PC-3 (cell line): ENCODE measurements around the gene UMODL1. TPM values are rescaled to one million over a fixed set of nuclear protein-coding genes. Genes with fewer than 3 reads are reported as not detected.

ENCODE experiments used
- ATAC-seq: fragments of 200-7000 bp; cut with Tn5 transposase; 2 replicates; pipeline ENCODE4 v1.9.1; 2020; ENCODE audit warnings: mild to moderate bottlenecking, moderate library complexity
- BruUV-seq: library from RNA; stranded (reverse); fragments of 400-500 nt; replicated peaks from 2 replicates; lab custom pipeline; 2021; lab: Mats Ljungman, UMichigan
- CTCF ChIA-PET: fragments of 300-600 bp; sonication (Branson Sonifier 250); formaldehyde crosslinking; loops from one replicate; lab custom pipeline; 2022; ENCODE audit warnings: antibody characterized with exemption; lab: Charles Lee
- POLR2A ChIA-PET: fragments of 300-600 bp; sonication (Branson Sonifier 250); formaldehyde crosslinking; loops from one replicate; lab custom pipeline; 2022; ENCODE audit warnings: antibody characterized with exemption; ENCODE audit not compliant: unreplicated experiment; lab: Charles Lee
- DNase-seq: peaks from one replicate; pipeline ENCODE4 v3.0.0-alpha.2; 2015
- H2AFZ ChIP-seq: fragments of 300-600 bp; sonication (generic); 2 replicates; pipeline ENCODE4 v1.6.0; 2016; ENCODE audit warnings: antibody characterized with exemption, low read length
- H3F3A ChIP-seq: fragments of 300-600 bp; sonication (generic); one replicate; pipeline ENCODE4 v1.6.0; 2017; ENCODE audit warnings: antibody characterized with exemption, low read length, control low read depth, mild to moderate bottlenecking; ENCODE audit not compliant: unreplicated experiment
- H3K27ac ChIP-seq: fragments of 300-600 bp; sonication (generic); 2 replicates; pipeline ENCODE4 v1.5.1; 2016; ENCODE audit warnings: mild to moderate bottlenecking, low read length
- H3K27me3 ChIP-seq: fragments of 300-600 bp; sonication (generic); 2 replicates; pipeline ENCODE4 v1.6.1; 2016; ENCODE audit warnings: low read length, mixed read lengths
- H3K36me3 ChIP-seq: fragments of 300-600 bp; sonication (generic); 2 replicates; pipeline ENCODE4 v1.6.1; 2016; ENCODE audit warnings: low read depth, mixed run types, low read length, mixed read lengths
- H3K4me1 ChIP-seq: fragments of 300-600 bp; sonication (generic); 2 replicates; pipeline ENCODE4 v1.5.1; 2016; ENCODE audit warnings: low read length; ENCODE audit not compliant: insufficient read depth
- H3K4me2 ChIP-seq: fragments of 300-600 bp; sonication (generic); 2 replicates; pipeline ENCODE4 v1.6.0; 2016; ENCODE audit warnings: low read length
- H3K4me3 ChIP-seq: fragments of 300-600 bp; sonication (generic); 2 replicates; pipeline ENCODE4 v1.5.1; 2016; ENCODE audit warnings: mild to moderate bottlenecking, low read length, mixed read lengths
- H3K79me2 ChIP-seq: fragments of 300-600 bp; sonication (generic); 2 replicates; pipeline ENCODE4 v1.6.1; 2017; ENCODE audit warnings: low read length, mixed read lengths
- H3K9ac ChIP-seq: fragments of 300-600 bp; sonication (generic); 2 replicates; pipeline ENCODE4 v1.6.0; 2016; ENCODE audit warnings: mild to moderate bottlenecking, low read length
- H3K9me2 ChIP-seq: fragments of 300-600 bp; sonication (generic); replicated peaks from 2 replicates; pipeline ENCODE4 v1.6.1; 2016; ENCODE audit warnings: mixed run types, low read length, mixed read lengths
- H3K9me3 ChIP-seq: fragments of 300-600 bp; sonication (generic); 2 replicates; pipeline ENCODE4 v1.6.1; 2016; ENCODE audit warnings: low read length, mixed read lengths
- H4K20me1 ChIP-seq: fragments of 300-600 bp; sonication (generic); 2 replicates; pipeline ENCODE4 v1.6.1; 2016; ENCODE audit warnings: low read length, mixed read lengths
- EZH2 ChIP-seq: fragments of 300-600 bp; sonication (generic); IDR thresholded peaks from one replicate; pipeline ENCODE4 v1.6.1; 2017; ENCODE audit warnings: antibody characterized with exemption, mild to moderate bottlenecking, low read length; ENCODE audit not compliant: unreplicated experiment
- EZH2phosphoT487 ChIP-seq: fragments of 300-600 bp; sonication (generic); IDR thresholded peaks from 2 replicates; pipeline ENCODE4 v1.6.1; 2018; ENCODE audit warnings: mild to moderate bottlenecking, antibody characterized with exemption, low read length, borderline replicate concordance
- intact Hi-C: fragments of 100-400 bp; cut with micrococcal nuclease; formaldehyde crosslinking; loops from 2 replicates; pipeline ENCODE4 v1.9.0; 2023
- total RNA-seq: library from RNA; depleted of rRNA; stranded (reverse); fragments of >200 nt; gene quantifications from 2 replicates; pipeline ENCODE4 v1.2.3, GENCODE V29; 2014
- TF ChIP-seq, protein P1 (sequence below): fragments of 300-600 bp; sonication (generic); conservative IDR thresholded peaks from 2 replicates; pipeline ENCODE4 v1.5.1; 2017; ENCODE audit warnings: antibody characterized with exemption, low read depth, mild to moderate bottlenecking, low read length

Gene UMODL1
- total RNA-seq, 1 experiment from 2014 or later, result not detected

DNA sequence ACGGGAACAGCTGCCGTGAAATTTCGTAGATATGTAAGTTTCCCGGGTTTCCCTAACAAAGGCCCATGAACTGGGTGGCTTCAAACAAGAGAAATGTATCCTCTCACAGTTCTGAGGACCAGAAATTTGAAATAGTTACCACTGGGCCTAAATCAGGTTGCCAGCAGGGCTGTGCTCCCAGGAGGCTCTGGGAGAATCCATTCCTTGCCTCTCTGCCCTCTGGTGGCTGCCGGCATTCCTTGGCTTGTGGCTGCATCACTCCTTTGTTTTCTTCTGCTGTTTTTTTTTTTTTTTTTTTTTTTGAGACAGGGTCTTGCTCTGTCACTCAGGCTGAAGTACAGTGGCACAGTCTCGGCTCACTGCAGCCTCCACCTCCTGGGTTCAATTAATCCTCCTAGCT is 23.7 kb downstream of the UMODL1 start:
- ChIA-PET CTCF (no interaction called here), POLR2A (interaction anchor here (0.6 kb wide), 1 partner anchor 56 kb away, joined by 5 read pairs; no protein-coding TSS in a partner anchor)
- no peaks in the 10 kb centered on the region for H3K36me3 ChIP-seq
- H4K20me1 ChIP-seq, result no peaks in the 10 kb centered on the region
- no peaks in the 10 kb centered on the region for H3F3A ChIP-seq
- intact Hi-C loops, result loop anchor here (2.0 to 5.0 kb wide), 3 partner anchors 38 to 163 kb away; no protein-coding TSS in a partner anchor
- no peaks in the 10 kb centered on the region for H3K27me3 ChIP-seq
- no TSS peak for BruUV-seq
- no peak for TF ChIP-seq EZH2
- TF ChIP-seq, protein P1, sequence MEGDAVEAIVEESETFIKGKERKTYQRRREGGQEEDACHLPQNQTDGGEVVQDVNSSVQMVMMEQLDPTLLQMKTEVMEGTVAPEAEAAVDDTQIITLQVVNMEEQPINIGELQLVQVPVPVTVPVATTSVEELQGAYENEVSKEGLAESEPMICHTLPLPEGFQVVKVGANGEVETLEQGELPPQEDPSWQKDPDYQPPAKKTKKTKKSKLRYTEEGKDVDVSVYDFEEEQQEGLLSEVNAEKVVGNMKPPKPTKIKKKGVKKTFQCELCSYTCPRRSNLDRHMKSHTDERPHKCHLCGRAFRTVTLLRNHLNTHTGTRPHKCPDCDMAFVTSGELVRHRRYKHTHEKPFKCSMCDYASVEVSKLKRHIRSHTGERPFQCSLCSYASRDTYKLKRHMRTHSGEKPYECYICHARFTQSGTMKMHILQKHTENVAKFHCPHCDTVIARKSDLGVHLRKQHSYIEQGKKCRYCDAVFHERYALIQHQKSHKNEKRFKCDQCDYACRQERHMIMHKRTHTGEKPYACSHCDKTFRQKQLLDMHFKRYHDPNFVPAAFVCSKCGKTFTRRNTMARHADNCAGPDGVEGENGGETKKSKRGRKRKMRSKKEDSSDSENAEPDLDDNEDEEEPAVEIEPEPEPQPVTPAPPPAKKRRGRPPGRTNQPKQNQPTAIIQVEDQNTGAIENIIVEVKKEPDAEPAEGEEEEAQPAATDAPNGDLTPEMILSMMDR, result peak; percentile 34; the same call in 1 of the 2 replicates
- no peaks in the 10 kb centered on the region for H3K9me2 ChIP-seq
- H3K4me3 ChIP-seq, result no peak overlapping the region
- ATAC-seq (no peak), DNase-seq (peak; percentile 19)
- peak overlapping the region; percentile 62; the same call in 1 of the 2 replicates for H3K4me2 ChIP-seq
- peak overlapping the region; percentile 88 for H3K27ac ChIP-seq
- peak overlapping the region; percentile 66 for H3K9ac ChIP-seq
- no peaks in the 10 kb centered on the region for H3K79me2 ChIP-seq
- no peak overlapping the region for H2AFZ ChIP-seq
- H3K9me3 ChIP-seq, result no peaks in the 10 kb centered on the region
- peaks cover 36% of the 10 kb centered on the region for H3K4me1 ChIP-seq

DNA sequence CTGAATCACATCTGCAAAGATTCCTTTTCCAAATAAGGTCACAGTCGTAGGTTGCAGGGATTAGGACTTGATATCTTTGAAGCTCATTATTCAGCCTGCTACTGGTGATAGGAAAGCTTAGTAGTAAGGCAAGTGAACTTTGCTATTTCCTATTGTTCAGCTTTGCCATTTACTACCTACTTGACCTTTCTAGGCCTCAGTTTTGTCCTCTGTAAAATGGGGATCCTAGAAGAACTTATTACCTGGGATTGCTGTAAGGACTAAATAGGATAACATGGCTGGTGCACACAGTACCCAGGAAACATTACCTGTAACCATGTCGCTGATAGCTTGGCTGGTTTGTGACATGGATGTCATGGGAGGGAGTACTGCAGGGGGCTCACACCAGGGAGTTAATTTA is 24.5 kb downstream of the UMODL1 start:
- Histone ChIP-seq H3K9me2 (no peaks in the 10 kb centered on the region), H3K4me1 (peaks cover 36% of the 10 kb centered on the region), H3F3A (no peaks in the 10 kb centered on the region), H3K9ac (no peak overlapping the region), H3K27ac (no peak overlapping the region), H3K36me3 (no peaks in the 10 kb centered on the region), H3K9me3 (no peaks in the 10 kb centered on the region), H3K79me2 (no peaks in the 10 kb centered on the region), H4K20me1 (no peaks in the 10 kb centered on the region), H3K4me3 (no peak overlapping the region), H3K4me2 (no peak overlapping the region), H3K27me3 (no peaks in the 10 kb centered on the region), H2AFZ (no peak overlapping the region)
- POLR2A ChIA-PET, result no interaction called here
- TF ChIP-seq EZH2phosphoT487, result no peak
- TF ChIP-seq EZH2, result no peak
- TF ChIP-seq, protein P1, result no peak
- CTCF ChIA-PET, result no interaction called here
- BruUV-seq, result no TSS peak
- ATAC-seq, result no peak
- no peak for DNase-seq
- intact Hi-C loops, result loop anchor here (2.0 to 5.0 kb wide), 3 partner anchors 39 to 163 kb away; no protein-coding TSS in a partner anchor

DNA sequence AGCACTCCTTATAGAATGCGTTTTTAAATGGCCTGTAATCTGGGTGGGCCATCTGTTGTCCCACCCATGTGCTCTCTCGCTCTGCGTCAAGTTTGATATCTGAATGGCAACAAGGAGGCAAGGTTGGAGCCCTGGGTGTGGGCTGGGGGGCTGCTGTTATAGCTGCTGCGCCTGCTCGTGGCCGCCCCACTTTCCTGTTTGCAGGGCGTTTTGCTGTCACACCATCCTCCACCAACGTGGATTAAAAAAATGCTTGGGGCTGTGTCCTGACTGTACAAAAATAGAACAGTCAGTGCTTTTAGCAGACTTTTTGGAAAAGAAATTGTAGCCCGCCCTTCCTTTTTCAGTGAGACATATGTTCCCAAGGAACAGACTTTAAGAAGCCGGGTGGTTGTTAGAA is 25.4 kb downstream of the UMODL1 start:
- TF ChIP-seq, protein P1, result no peak
- TF ChIP-seq EZH2phosphoT487 (no peak), EZH2 (no peak)
- intact Hi-C loops, result loop anchor here (5.0 kb wide), 2 partner anchors 139 to 164 kb away; no protein-coding TSS in a partner anchor
- ATAC-seq (no peak), DNase-seq (no peak)
- H3K27me3 ChIP-seq, result no peaks in the 10 kb centered on the region
- no peaks in the 10 kb centered on the region for H3K36me3 ChIP-seq
- H3K27ac ChIP-seq, result peak overlapping the region; percentile 94
- H3K4me2 ChIP-seq, result no peak overlapping the region
- H3K9me2 ChIP-seq, result no peaks in the 10 kb centered on the region
- no peak overlapping the region for H2AFZ ChIP-seq
- no peaks in the 10 kb centered on the region for H3K79me2 ChIP-seq
- H3K4me1 ChIP-seq, result peaks cover 36% of the 10 kb centered on the region
- ChIA-PET CTCF (interaction anchor here (1.6 kb wide), 1 partner anchor 11 kb away, joined by 9 read pairs; no protein-coding TSS in a partner anchor), POLR2A (no interaction called here)
- H4K20me1 ChIP-seq, result no peaks in the 10 kb centered on the region
- no peaks in the 10 kb centered on the region for H3K9me3 ChIP-seq
- no TSS peak for BruUV-seq
- H3K4me3 ChIP-seq, result no peak overlapping the region
- H3K9ac ChIP-seq, result peak overlapping the region; percentile 54; the same call in 1 of the 2 replicates
- H3F3A ChIP-seq, result no peaks in the 10 kb centered on the region
